ENCODE data around the gene MNAT1. TPM values are rescaled to one million over a fixed set of nuclear protein-coding genes. Genes with fewer than 3 reads are reported as not detected.

The MNAT1 gene
- 10 to 100 TPM; 25.5 to 85.5 TPM for total RNA-seq
- 10 to 100 TPM; 16.7 to 17.7 TPM for polyA plus RNA-seq
- long read RNA-seq, donor 1, transcript MNAT1-208 (4 exons, 1,097 nt) = minor isoform, 6 of 18 reads
- long read RNA-seq, donor 1, transcript MNAT1-201 (8 exons, 2,635 nt) = major isoform, 12 of 18 reads
- long read RNA-seq, donor 1, partial matches to known transcripts = 0 of 18 reads
- long read RNA-seq, donor 1, other reads (novel, unspliced or antisense) = 0 of 18 reads
- long read RNA-seq, donor 2, partial matches to known transcripts = 0 of 6 reads
- long read RNA-seq, donor 2, other reads (novel, unspliced or antisense) = 0 of 6 reads
- long read RNA-seq, donor 3, partial matches to known transcripts = 11 of 18 reads
- long read RNA-seq, donor 3, other reads (novel, unspliced or antisense) = 0 of 18 reads
- long read RNA-seq, donor 4, transcript MNAT1-208 (4 exons, 1,097 nt) = major isoform, 6 of 6 reads
- long read RNA-seq, donor 4, partial matches to known transcripts = 0 of 6 reads
- long read RNA-seq, donor 4, other reads (novel, unspliced or antisense) = 0 of 6 reads
- long read RNA-seq, donor 5, transcript MNAT1-201 (8 exons, 2,635 nt) = major isoform, 9 of 24 reads
- long read RNA-seq, donor 5, transcript MNAT1-208 (4 exons, 1,097 nt) = minor isoform, 7 of 24 reads
- long read RNA-seq, donor 5, partial matches to known transcripts = 8 of 24 reads
- long read RNA-seq, donor 5, other reads (novel, unspliced or antisense) = 0 of 24 reads

GRCh38 chr14:60734465-60735242 lies at the start of gene MNAT1:
Gene MNAT1, plus strand, starts transcription at chr14:60734761. Its CDS starts 102 bp downstream, at chr14:60734863.
- H3K9ac ChIP-seq (ENCODE audit: insufficient read depth in 1 of 2, low read length in 2 of 2) = peak within 1 kb of the TSS; percentile 90 to 94
- H3K27me3 ChIP-seq (ENCODE audit: control insufficient read depth in 3 of 3, insufficient read depth in 3 of 3, low read length in 2 of 3) = peaks cover 0 to 5% (median 0%) of the 10 kb centered on the region in 3 donors
- no peaks in the 10 kb centered on the region for H3K36me3 ChIP-seq (ENCODE audit: control insufficient read depth in 4 of 4, insufficient read depth in 4 of 4, low read length in 4 of 4)
- 3% methylated on average over 33 of the region's 33 CpGs for WGBS, 2 donors
- peak; percentile 85 to 92 (median 86) for DNase-seq
- TF ChIP-seq CTCF (IDR thresholded peaks at IDR 0.05; ENCODE audit: control extremely low read depth, extremely low read depth) = no peak
- peak; percentile 87 for ATAC-seq (ENCODE audit: insufficient read depth, low FRiP score)
- no peaks in the 10 kb centered on the region for H3K9me3 ChIP-seq (ENCODE audit: control insufficient read depth in 4 of 4, insufficient read depth in 3 of 4, low read length in 3 of 4)
- H3K4me1 ChIP-seq (ENCODE audit: control insufficient read depth in 5 of 5, insufficient read depth in 5 of 5, low read length in 5 of 5) = peaks cover 0 to 24% (median 4%) of the 10 kb centered on the region in 5 donors
- H3K27ac ChIP-seq (ENCODE audit: low read depth in 1 of 2, low read length in 1 of 2) = peak within 1 kb of the TSS; percentile 51 to 68
- peak within 1 kb of the TSS; percentile 70 for H3K4me3 ChIP-seq

GRCh38 chr14:60686865-60687264 lies 47.7 kb upstream of the MNAT1 start:
- Histone ChIP-seq H3K36me3 (ENCODE audit: control insufficient read depth in 4 of 4, insufficient read depth in 4 of 4, low read length in 4 of 4) (no peaks in the 10 kb centered on the region), H3K4me3 (no peak overlapping the region), H3K9ac (ENCODE audit: insufficient read depth in 1 of 2, low read length in 2 of 2) (no peak overlapping the region), H3K4me1 (ENCODE audit: control insufficient read depth in 5 of 5, insufficient read depth in 5 of 5, low read length in 5 of 5) (no peaks in the 10 kb centered on the region), H3K27ac (ENCODE audit: low read depth in 1 of 2, low read length in 1 of 2) (no peak overlapping the region), H3K27me3 (ENCODE audit: control insufficient read depth in 3 of 3, insufficient read depth in 3 of 3, low read length in 2 of 3) (no peaks in the 10 kb centered on the region), H3K9me3 (ENCODE audit: control insufficient read depth in 4 of 4, insufficient read depth in 3 of 4, low read length in 3 of 4) (no peaks in the 10 kb centered on the region)
- DNase-seq (no peak), ATAC-seq (ENCODE audit: insufficient read depth, low FRiP score) (no peak)
- TF ChIP-seq CTCF (IDR thresholded peaks at IDR 0.05; ENCODE audit: control extremely low read depth, extremely low read depth) = no peak

GRCh38 chr14:60691383-60692113 lies 43.0 kb upstream of the MNAT1 start:
- DNase-seq (no peak), ATAC-seq (ENCODE audit: insufficient read depth, low FRiP score) (no peak)
- no peak overlapping the region for H3K4me3 ChIP-seq
- no peak for TF ChIP-seq CTCF (IDR thresholded peaks at IDR 0.05; ENCODE audit: control extremely low read depth, extremely low read depth)
- H3K36me3 ChIP-seq (ENCODE audit: control insufficient read depth in 4 of 4, insufficient read depth in 4 of 4, low read length in 4 of 4) = no peaks in the 10 kb centered on the region
- no peak overlapping the region for H3K9ac ChIP-seq (ENCODE audit: insufficient read depth in 1 of 2, low read length in 2 of 2)
- H3K4me1 ChIP-seq (ENCODE audit: control insufficient read depth in 5 of 5, insufficient read depth in 5 of 5, low read length in 5 of 5) = no peaks in the 10 kb centered on the region
- H3K9me3 ChIP-seq (ENCODE audit: control insufficient read depth in 4 of 4, insufficient read depth in 3 of 4, low read length in 3 of 4) = peaks cover 0 to under 1% (median 0%) of the 10 kb centered on the region in 4 donors
- no peak overlapping the region for H3K27ac ChIP-seq (ENCODE audit: low read depth in 1 of 2, low read length in 1 of 2)
- H3K27me3 ChIP-seq (ENCODE audit: control insufficient read depth in 3 of 3, insufficient read depth in 3 of 3, low read length in 2 of 3) = no peaks in the 10 kb centered on the region
- 88 to 97% methylated on average over 3 of the region's 3 CpGs for WGBS, 2 donors

Data from lung (tissue), 16 donors.